HepG2 (cell line): Measurements from ENCODE around the gene TOMM40L.

ENCODE experiments used
- E2F5 ChIP-seq: sonication (generic); formaldehyde crosslinking; conservative IDR thresholded peaks from 2 replicates; pipeline ENCODE4 v1.4.0; 2020; ENCODE audit warnings: missing genetic modification reagents
- HNRNPH1 ChIP-seq: fragments of 200-400 bp; formaldehyde crosslinking; optimal IDR thresholded peaks from 2 replicates; pipeline ENCODE3; 2017; ENCODE audit warnings: mild to moderate bottlenecking, low read depth, low read length
- ZNF274 ChIP-seq: sonication (generic); formaldehyde crosslinking; IDR thresholded peaks from 2 replicates; pipeline ENCODE4 v1.5.1; 2020; ENCODE audit warnings: mild to moderate bottlenecking, missing genetic modification reagents
- TF ChIP-seq, protein P1 (sequence below): sonication (generic); formaldehyde crosslinking; IDR thresholded peaks from 2 replicates; pipeline ENCODE4 v1.5.0; 2020; ENCODE audit warnings: mild to moderate bottlenecking, missing genetic modification reagents, moderate library complexity

- no peak for TF ChIP-seq E2F5 (CRISPR knock-in tag)
- TF ChIP-seq, protein P1, sequence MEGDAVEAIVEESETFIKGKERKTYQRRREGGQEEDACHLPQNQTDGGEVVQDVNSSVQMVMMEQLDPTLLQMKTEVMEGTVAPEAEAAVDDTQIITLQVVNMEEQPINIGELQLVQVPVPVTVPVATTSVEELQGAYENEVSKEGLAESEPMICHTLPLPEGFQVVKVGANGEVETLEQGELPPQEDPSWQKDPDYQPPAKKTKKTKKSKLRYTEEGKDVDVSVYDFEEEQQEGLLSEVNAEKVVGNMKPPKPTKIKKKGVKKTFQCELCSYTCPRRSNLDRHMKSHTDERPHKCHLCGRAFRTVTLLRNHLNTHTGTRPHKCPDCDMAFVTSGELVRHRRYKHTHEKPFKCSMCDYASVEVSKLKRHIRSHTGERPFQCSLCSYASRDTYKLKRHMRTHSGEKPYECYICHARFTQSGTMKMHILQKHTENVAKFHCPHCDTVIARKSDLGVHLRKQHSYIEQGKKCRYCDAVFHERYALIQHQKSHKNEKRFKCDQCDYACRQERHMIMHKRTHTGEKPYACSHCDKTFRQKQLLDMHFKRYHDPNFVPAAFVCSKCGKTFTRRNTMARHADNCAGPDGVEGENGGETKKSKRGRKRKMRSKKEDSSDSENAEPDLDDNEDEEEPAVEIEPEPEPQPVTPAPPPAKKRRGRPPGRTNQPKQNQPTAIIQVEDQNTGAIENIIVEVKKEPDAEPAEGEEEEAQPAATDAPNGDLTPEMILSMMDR (CRISPR knock-in tag), result no peak
- peak; percentile 19 for TF ChIP-seq HNRNPH1
- TF ChIP-seq ZNF274 (CRISPR knock-in tag), result no peak; the same call in 1 of the 2 replicates
Observed at GRCh38 chr1:161222175-161223019, 3.5 kb upstream of the TOMM40L start.
